KMS-11 (cell line): Measurements from ENCODE around the gene ZBTB6.
A peak's percentile ranks its signal among the peaks of the same experiment; 100 is the strongest.
"Not testable (repeated sequence)": the region's sequence is repeated elsewhere in the genome, so short reads cannot be mapped to it uniquely, and the experiment has no call there.

Experiments
- H2AFZ ChIP-seq: fragments of 200-600 bp; sonication (generic); 2 replicates; pipeline ENCODE4 v1.6.1; 2016; ENCODE audit warnings: antibody characterized with exemption, mixed run types, low read depth
- H3K27ac ChIP-seq: fragments of 200-600 bp; sonication (generic); 2 replicates; pipeline ENCODE4 v1.6.1; 2016; ENCODE audit warnings: mild to moderate bottlenecking, mixed run types
- H3K27me3 ChIP-seq: fragments of 200-600 bp; sonication (generic); 2 replicates; pipeline ENCODE4 v1.6.1; 2017; ENCODE audit warnings: mild to moderate bottlenecking, low read depth, mixed run types, moderate library complexity; ENCODE audit not compliant: insufficient read depth
- H3K36me3 ChIP-seq: fragments of 200-600 bp; sonication (generic); 2 replicates; pipeline ENCODE4 v1.6.1; 2017; ENCODE audit warnings: mild to moderate bottlenecking, mixed run types; ENCODE audit not compliant: insufficient read depth
- H3K4me1 ChIP-seq: fragments of 200-600 bp; sonication (generic); 2 replicates; pipeline ENCODE4 v1.6.1; 2016; ENCODE audit warnings: mild to moderate bottlenecking, low read depth, mixed run types; ENCODE audit not compliant: poor library complexity, severe bottlenecking
- H3K4me2 ChIP-seq: fragments of 200-600 bp; sonication (generic); 2 replicates; pipeline ENCODE4 v1.7.0; 2016; ENCODE audit warnings: mild to moderate bottlenecking, mixed run types
- H3K4me3 ChIP-seq: fragments of 200-600 bp; sonication (generic); IDR thresholded peaks from 2 replicates; pipeline ENCODE4 v1.6.1; 2017; ENCODE audit warnings: low read depth, low read length, mixed read lengths; ENCODE audit not compliant: insufficient read depth
- H3K79me2 ChIP-seq: fragments of 200-600 bp; sonication (generic); 2 replicates; pipeline ENCODE4 v1.6.1; 2016; ENCODE audit warnings: low read depth, mixed run types; ENCODE audit not compliant: insufficient read depth
- H3K9ac ChIP-seq: fragments of 200-600 bp; sonication (generic); 2 replicates; pipeline ENCODE4 v1.6.1; 2016; ENCODE audit warnings: mild to moderate bottlenecking, mixed run types
- H4K20me1 ChIP-seq: fragments of 200-600 bp; sonication (generic); 2 replicates; pipeline ENCODE4 v1.6.1; 2016; ENCODE audit warnings: mild to moderate bottlenecking, mixed run types; ENCODE audit not compliant: insufficient read depth
- TF ChIP-seq, protein P1 (sequence below): fragments of 200-600 bp; sonication (generic); conservative IDR thresholded peaks from 2 replicates; pipeline ENCODE4 v1.6.1; 2017; ENCODE audit warnings: low read depth, mild to moderate bottlenecking, antibody characterized with exemption, low read length, moderate library complexity, mixed read lengths

Gene ZBTB6

DNA sequence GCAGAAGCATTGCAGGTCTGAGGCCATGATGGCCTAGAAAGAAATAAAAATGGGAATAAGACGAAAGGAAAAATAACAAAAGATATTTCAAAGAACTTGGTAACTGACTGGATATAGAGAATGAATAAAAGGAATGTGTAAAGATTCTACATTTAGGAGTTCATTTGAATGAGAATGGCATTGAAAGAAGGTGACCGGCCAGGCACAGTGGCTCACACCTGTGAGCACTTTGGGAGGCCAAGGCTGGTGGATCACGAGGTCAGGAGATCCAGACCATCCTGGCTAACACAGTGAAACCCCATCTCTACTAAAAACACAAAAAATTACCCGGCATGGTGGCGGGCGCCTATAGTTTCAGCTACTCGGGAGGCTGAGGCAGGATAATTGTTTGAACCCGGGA is 9.6 kb upstream of the ZBTB6 start:
- no peaks in the 10 kb centered on the region for H3K36me3 ChIP-seq
- H3K9ac ChIP-seq = no peak overlapping the region
- no peaks in the 10 kb centered on the region for H3K4me1 ChIP-seq
- H3K27ac ChIP-seq = no peak overlapping the region
- no peak overlapping the region for H2AFZ ChIP-seq
- no peaks in the 10 kb centered on the region for H3K27me3 ChIP-seq
- H3K79me2 ChIP-seq = no peaks in the 10 kb centered on the region; the same call in 1 of the 2 replicates
- no peaks in the 10 kb centered on the region for H4K20me1 ChIP-seq
- no peak overlapping the region for H3K4me2 ChIP-seq
- no peak overlapping the region for H3K4me3 ChIP-seq
- TF ChIP-seq, protein P1, sequence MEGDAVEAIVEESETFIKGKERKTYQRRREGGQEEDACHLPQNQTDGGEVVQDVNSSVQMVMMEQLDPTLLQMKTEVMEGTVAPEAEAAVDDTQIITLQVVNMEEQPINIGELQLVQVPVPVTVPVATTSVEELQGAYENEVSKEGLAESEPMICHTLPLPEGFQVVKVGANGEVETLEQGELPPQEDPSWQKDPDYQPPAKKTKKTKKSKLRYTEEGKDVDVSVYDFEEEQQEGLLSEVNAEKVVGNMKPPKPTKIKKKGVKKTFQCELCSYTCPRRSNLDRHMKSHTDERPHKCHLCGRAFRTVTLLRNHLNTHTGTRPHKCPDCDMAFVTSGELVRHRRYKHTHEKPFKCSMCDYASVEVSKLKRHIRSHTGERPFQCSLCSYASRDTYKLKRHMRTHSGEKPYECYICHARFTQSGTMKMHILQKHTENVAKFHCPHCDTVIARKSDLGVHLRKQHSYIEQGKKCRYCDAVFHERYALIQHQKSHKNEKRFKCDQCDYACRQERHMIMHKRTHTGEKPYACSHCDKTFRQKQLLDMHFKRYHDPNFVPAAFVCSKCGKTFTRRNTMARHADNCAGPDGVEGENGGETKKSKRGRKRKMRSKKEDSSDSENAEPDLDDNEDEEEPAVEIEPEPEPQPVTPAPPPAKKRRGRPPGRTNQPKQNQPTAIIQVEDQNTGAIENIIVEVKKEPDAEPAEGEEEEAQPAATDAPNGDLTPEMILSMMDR = no peak

DNA sequence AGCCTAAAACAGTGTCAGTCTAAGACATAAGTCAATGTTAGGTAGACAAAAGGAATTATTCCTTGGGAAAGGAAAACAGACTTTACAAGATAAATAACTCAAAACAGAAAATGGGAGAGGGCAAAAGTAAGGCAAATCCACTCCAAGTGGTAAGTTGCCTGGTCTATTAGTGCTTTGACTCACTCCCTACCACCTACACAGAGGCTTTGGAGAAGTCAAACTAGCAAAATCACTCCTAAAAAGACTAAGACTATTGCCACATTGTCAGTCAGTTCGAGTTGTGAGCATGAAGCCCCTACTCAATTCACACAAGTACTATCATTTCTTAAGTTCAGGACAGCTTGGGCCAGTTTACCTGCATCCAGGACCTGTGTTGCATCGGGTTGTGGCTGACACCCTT is 5.2 kb upstream of the ZBTB6 start:
- Histone ChIP-seq H2AFZ (no peak overlapping the region), H3K9ac (no peak overlapping the region), H3K27ac (no peak overlapping the region), H3K27me3 (no peaks in the 10 kb centered on the region), H3K4me2 (no peak overlapping the region), H3K79me2 (no peaks in the 10 kb centered on the region; the same call in 1 of the 2 replicates), H3K36me3 (no peaks in the 10 kb centered on the region), H4K20me1 (no peaks in the 10 kb centered on the region), H3K4me1 (no peaks in the 10 kb centered on the region), H3K4me3 (no peak overlapping the region)
- TF ChIP-seq, protein P1 = no peak

- Histone ChIP-seq H3K4me2 (peak overlapping the region; percentile 61), H3K27ac (peak overlapping the region; percentile 79), H3K79me2 (peaks cover 4% of the 10 kb centered on the region; the same call in 1 of the 2 replicates), H2AFZ (peak overlapping the region; percentile 77), H3K27me3 (no peaks in the 10 kb centered on the region), H4K20me1 (no peaks in the 10 kb centered on the region), H3K4me1 (peaks cover 12% of the 10 kb centered on the region), H3K9ac (peak overlapping the region; percentile 56; the same call in 1 of the 2 replicates), H3K36me3 (no peaks in the 10 kb centered on the region), H3K4me3 (no peak overlapping the region)
- TF ChIP-seq, protein P1 = no peak
Observed at GRCh38 chr9:122912671-122912963, 506 bp downstream of the ZBTB6 start.

DNA sequence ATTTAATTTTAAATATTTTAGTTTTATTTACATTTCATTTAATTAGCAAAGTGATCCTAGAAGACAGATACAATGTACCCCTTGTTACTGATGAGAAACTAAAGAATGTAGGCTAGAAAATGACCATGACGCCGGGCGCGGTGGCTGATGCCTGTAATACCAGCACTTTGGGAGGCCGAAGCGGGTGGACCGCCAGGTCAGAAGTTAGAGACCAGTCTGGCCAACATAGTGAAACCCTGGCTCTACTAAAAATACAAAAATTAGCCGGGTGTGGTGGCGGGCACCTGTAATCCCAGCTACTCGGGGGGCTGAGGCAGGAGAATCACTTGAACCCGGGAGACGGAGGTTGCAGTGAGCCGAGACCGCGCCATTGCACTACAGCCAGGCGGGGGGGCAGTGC is 7.0 kb downstream of the ZBTB6 start:
- not testable (repeated sequence) for H3K27me3 ChIP-seq, H3K36me3 ChIP-seq, H4K20me1 ChIP-seq, H3K27ac ChIP-seq, H2AFZ ChIP-seq, H3K9ac ChIP-seq, H3K4me3 ChIP-seq
- Histone ChIP-seq H3K4me2 (0 out of 2 replicates have a peak overlapping the region, but pooled peaks have one; percentile 59), H3K4me1 (peaks cover 22% of the 10 kb centered on the region), H3K79me2 (peaks cover 36% of the 10 kb centered on the region)

DNA sequence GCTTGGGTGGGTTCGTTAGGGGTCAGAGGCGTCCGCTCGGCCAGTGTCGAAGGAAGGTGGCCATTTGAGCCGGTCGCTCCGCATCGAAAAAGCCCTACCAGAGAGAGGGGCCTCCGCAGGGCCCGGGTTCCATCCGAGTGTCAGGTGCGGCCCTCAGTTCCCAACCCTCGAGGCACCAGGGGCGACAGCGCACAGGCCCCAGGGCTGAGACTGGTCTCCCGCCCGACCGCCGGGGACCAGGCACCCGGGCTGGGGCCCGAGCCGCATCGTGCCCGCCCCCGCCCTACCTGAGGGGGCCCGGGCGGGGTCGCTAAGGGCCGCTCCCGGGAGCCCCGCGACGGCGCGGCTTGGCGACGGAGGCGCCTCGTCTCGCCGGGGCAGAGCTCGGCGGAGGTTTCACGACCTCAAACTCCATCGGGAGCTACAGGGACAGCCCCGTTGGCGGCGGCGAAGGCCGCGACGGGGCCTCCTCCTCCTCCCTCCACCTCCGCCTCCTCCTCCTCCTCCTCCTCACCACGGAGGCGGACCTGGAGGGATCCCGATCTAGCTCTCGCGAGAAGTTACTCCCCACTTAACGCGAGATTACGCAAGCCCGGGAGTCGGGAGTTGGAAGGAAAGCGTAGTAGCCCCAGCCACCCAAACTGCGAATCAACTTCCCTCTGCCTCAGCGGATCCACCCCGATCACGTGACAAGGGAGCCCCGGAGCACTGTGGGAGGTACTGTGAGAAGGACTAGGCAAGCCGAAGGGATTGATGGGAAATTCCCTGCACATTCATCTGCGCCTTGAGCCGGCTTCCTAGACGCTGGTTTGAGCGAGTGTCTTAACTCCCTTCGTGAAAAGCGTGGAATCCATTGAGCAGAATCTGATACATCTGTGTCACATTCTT is 8.1 kb downstream of the ZBTB6 start, which contains the start of gene RC3H2:
Gene RC3H2 (minus strand): TSS at position 537 of the 888 bp plus-strand sequence. CDS start 7,850 bp downstream, outside the sequence.
- H3K79me2 ChIP-seq = peaks cover 47% of the 10 kb centered on the region
- no peaks in the 10 kb centered on the region for H3K36me3 ChIP-seq
- peak within 1 kb of the TSS; percentile 80 for H3K9ac ChIP-seq
- peak within 1 kb of the TSS; percentile 60 for H3K27ac ChIP-seq
- H2AFZ ChIP-seq = peak within 1 kb of the TSS; percentile 91
- peaks cover 30% of the 10 kb centered on the region for H3K4me1 ChIP-seq
- H4K20me1 ChIP-seq = no peaks in the 10 kb centered on the region
- H3K4me3 ChIP-seq = no peak within 1 kb of the TSS
- H3K4me2 ChIP-seq = peak within 1 kb of the TSS; percentile 82
- H3K27me3 ChIP-seq = no peaks in the 10 kb centered on the region
- TF ChIP-seq, protein P1 = no peak
